HepG2 (cell line): ENCODE results near the gene INSR. TPM values are rescaled to one million over a fixed set of nuclear protein-coding genes. Genes with fewer than 3 reads are reported as not detected.
A peak's percentile ranks its signal among the peaks of the same experiment; 100 is the strongest.

Experiments used
- ATAC-seq: fragments of 200-7000 bp; cut with Tn5 transposase; 3 replicates; pipeline ENCODE4 v1.9.1; 2020; ENCODE audit warnings: mild to moderate bottlenecking, moderate library complexity
- BruUV-seq: library from RNA; stranded (reverse); fragments of 400-500 nt; replicated peaks from 2 replicates; lab custom pipeline; 2021; lab: Mats Ljungman, UMichigan
- CTCF ChIA-PET: fragments of 300-600 bp; formaldehyde crosslinking; extraction: SDS; loops from one replicate; lab custom pipeline; 2021; ENCODE audit warnings: low total read pairs, inconsistent platforms, low intra/inter-chr PET ratio; lab: Yijun Ruan, JAX
- POLR2A ChIA-PET: fragments of 350-600 bp; sonication (Branson Sonifier 250); formaldehyde crosslinking; loops from one replicate; lab custom pipeline; 2020; ENCODE audit warnings: antibody characterized with exemption, inconsistent platforms; lab: Yijun Ruan, JAX
- DNase-seq: peaks from one replicate; pipeline ENCODE4 v3.0.0-alpha.2; 2015; ENCODE audit warnings: low spot score
- FAIRE-seq: peaks from 3 replicates; lab custom pipeline; 2011; peaks lifted over from hg19 to GRCh38; lab: Jason Lieb, UNC
- H2AFZ ChIP-seq: one replicate; pipeline ENCODE4 v1.6.1; 2011; ENCODE audit warnings: low read length, inconsistent platforms
- H3K27ac ChIP-seq: fragments of 300-600 bp; 3 replicates; pipeline ENCODE4 v1.8.0; 2011; ENCODE audit warnings: mixed run types, mild to moderate bottlenecking, mixed read lengths, low read length, inconsistent platforms; ENCODE audit not compliant: insufficient read depth; ENCODE audit errors: extremely low read length
- H3K27me3 ChIP-seq, 2 experiments: fragments of 200-600 bp in 1 of 2; 2 replicates in 1 of 2; 3 replicates in 1 of 2; pipeline versions ENCODE4 v1.6.0 to v1.8.0; 2011; ENCODE audit warnings: low read length in 2 of 2, mild to moderate bottlenecking in 2 of 2, moderate library complexity in 2 of 2, inconsistent platforms in 1 of 2; ENCODE audit not compliant: insufficient read depth in 2 of 2, control insufficient read depth in 1 of 2
- H3K36me3 ChIP-seq, 2 experiments: fragments of 200-600 bp in 1 of 2; replicated peaks in 1 of 2; 2 replicates in 1 of 2; 3 replicates in 1 of 2; pipeline versions ENCODE4 v1.5.1 to v1.8.0; 2011; ENCODE audit warnings: low read length in 2 of 2, inconsistent platforms in 1 of 2; ENCODE audit not compliant: insufficient read depth in 2 of 2, control insufficient read depth in 1 of 2
- H3K4me1 ChIP-seq: 2 replicates; pipeline ENCODE4 v1.5.1; 2012; ENCODE audit warnings: low read length, inconsistent platforms; ENCODE audit not compliant: insufficient read depth
- H3K4me2 ChIP-seq: 2 replicates; pipeline ENCODE4 v1.6.0; 2011; ENCODE audit warnings: low read depth, low read length, inconsistent platforms
- H3K4me3 ChIP-seq, 3 experiments: fragments of 200-600 bp in 1 of 3; sonication (generic), shearing (Covaris generic) in 1 of 3; replicated peaks in 1 of 3; 2 replicates each; pipeline ENCODE4 v1.5.1; 2011 to 2016; ENCODE audit warnings: low read length in 3 of 3, inconsistent platforms in 2 of 3, low read depth in 2 of 3, mild to moderate bottlenecking in 2 of 3, control low read depth in 1 of 3, mixed read lengths in 1 of 3; ENCODE audit not compliant: insufficient read depth in 1 of 3
- H3K79me2 ChIP-seq: one replicate; pipeline ENCODE4 v1.6.1; 2011; ENCODE audit warnings: low read length, inconsistent platforms; ENCODE audit not compliant: insufficient read depth
- H3K9ac ChIP-seq: 2 replicates; pipeline ENCODE4 v1.6.0; 2011; ENCODE audit warnings: mild to moderate bottlenecking, low read depth, low read length, inconsistent platforms; ENCODE audit not compliant: insufficient read depth
- H3K9me3 ChIP-seq: 2 replicates; pipeline ENCODE4 v1.5.1; 2012; ENCODE audit warnings: mild to moderate bottlenecking, low read length
- H4K20me1 ChIP-seq: 2 replicates; pipeline ENCODE4 v1.6.0; 2011; ENCODE audit warnings: inconsistent platforms, mild to moderate bottlenecking, low read length, moderate library complexity; ENCODE audit not compliant: insufficient read depth
- ELK4 ChIP-seq: sonication (generic); formaldehyde crosslinking; IDR thresholded peaks from 2 replicates; pipeline ENCODE4 v1.9.0; 2021; ENCODE audit warnings: missing genetic modification reagents, borderline replicate concordance
- HNRNPK ChIP-seq: fragments of 200-400 bp; formaldehyde crosslinking; IDR thresholded peaks from 2 replicates; pipeline ENCODE4 v1.6.1; 2018; ENCODE audit warnings: low read length, low read depth, moderate library complexity, mild to moderate bottlenecking; ENCODE audit not compliant: poor library complexity, severe bottlenecking
- JDP2 ChIP-seq: sonication (generic); formaldehyde crosslinking; IDR thresholded peaks from 2 replicates; pipeline ENCODE4 v1.8.1; 2022; ENCODE audit warnings: missing genetic modification reagents, borderline replicate concordance
- MYC ChIP-seq: sonication (generic); formaldehyde crosslinking; IDR thresholded peaks from 2 replicates; pipeline ENCODE4 v1.9.0; 2021; ENCODE audit warnings: missing genetic modification reagents, borderline replicate concordance
- PCBP1 ChIP-seq: fragments of 200-400 bp; formaldehyde crosslinking; IDR thresholded peaks from 2 replicates; pipeline ENCODE4 v1.6.1; 2017; ENCODE audit warnings: mild to moderate bottlenecking, low read depth, low read length, borderline replicate concordance
- PCBP2 ChIP-seq: fragments of 200-400 bp; formaldehyde crosslinking; optimal IDR thresholded peaks from 2 replicates; pipeline ENCODE3; 2018; ENCODE audit warnings: low read length, low read depth; ENCODE audit not compliant: poor library complexity, severe bottlenecking
- SPEN ChIP-seq: sonication (generic); formaldehyde crosslinking; IDR thresholded peaks from 2 replicates; pipeline ENCODE4 v1.5.1; 2020; ENCODE audit warnings: low read depth, mild to moderate bottlenecking, missing genetic modification reagents
- TOE1 ChIP-seq: sonication (generic); formaldehyde crosslinking; IDR thresholded peaks from 2 replicates; pipeline ENCODE4 v1.4.0; 2020; ENCODE audit warnings: mild to moderate bottlenecking, missing genetic modification reagents
- ZNF230 ChIP-seq: sonication (generic); formaldehyde crosslinking; IDR thresholded peaks from 2 replicates; pipeline ENCODE4 v1.4.0; 2020; ENCODE audit warnings: mild to moderate bottlenecking, missing genetic modification reagents
- WGBS: methylation state at CpG from one replicate; pipeline ENCODE4 v1.1.6; 2017; ENCODE audit warnings: low lambda C conversion rate; 5-methylcytosine and 5-hydroxymethylcytosine counted together
- in situ Hi-C: cut with HindIII; loops from 2 replicates; pipeline ENCODE4 v1.10.0; 2017; ENCODE audit warnings: low pct_unique_long_range_greater_than_20kb; ENCODE audit not compliant: extremely low pct_ligation_motif_present
- intact Hi-C: fragments of 100-400 bp; cut with micrococcal nuclease; formaldehyde crosslinking; loops from one replicate; pipeline ENCODE4 v1.10.0; 2022; ENCODE audit not compliant: unreplicated experiment
- polyA plus RNA-seq, 8 experiments: library from polyadenylated mRNA; depleted of rRNA in 3 of 8; stranded (reverse) in 7 of 8; unstranded in 1 of 8; fragments of >200 nt; fragmentation: Illumina TruSeq in 4 of 8; extraction: Trizol in 4 of 8; gene quantifications; 2 replicates each; pipeline versions ENCODE4 v1.2.1 to v1.2.3, GENCODE V29; 2011 to 2016; ENCODE audit warnings: low read depth in 4 of 8, missing spikeins in 1 of 8, mixed read lengths in 1 of 8; ENCODE audit not compliant: insufficient read depth in 1 of 8
- total RNA-seq, 5 experiments: library from RNA; depleted of rRNA; stranded (reverse); fragments of >200 nt; fragmentation: Illumina TruSeq; extraction: Trizol; gene quantifications; 2 replicates each; pipeline ENCODE4 v1.2.3, GENCODE V29; 2016; ENCODE audit warnings: low read depth in 1 of 5

The INSR gene
- total and polyA plus RNA-seq, 2 of the 13 experiments (the other 11 are each of a cell fraction or from before 2014, with no cell fraction given): 24.2 to 29.8 TPM

- no peaks in the 10 kb centered on the region for H3K4me1 ChIP-seq
- no peak for TF ChIP-seq ELK4 (CRISPR knock-in tag)
- TF ChIP-seq TOE1 (CRISPR knock-in tag): no peak
- no peak for TF ChIP-seq MYC (CRISPR knock-in tag)
- TF ChIP-seq ZNF230 (CRISPR knock-in tag): no peak
- no peak for TF ChIP-seq JDP2
- TF ChIP-seq, all 625 proteins: peak for 0
- DNase-seq (no peak), ATAC-seq (no peak), FAIRE-seq (no peak)
- Histone ChIP-seq H3K9ac (no peak overlapping the region), H3K4me3 (no peak overlapping the region), H3K27me3 (no peaks in the 10 kb centered on the region), H3K4me2 (no peak overlapping the region), H2AFZ (no peak overlapping the region), H3K27ac (no peak overlapping the region), H4K20me1 (no peaks in the 10 kb centered on the region), H3K9me3 (no peaks in the 10 kb centered on the region), H3K79me2 (no peaks in the 10 kb centered on the region), H3K36me3 (no peaks in the 10 kb centered on the region)
- intact Hi-C loops: no loop called here
- no TSS peak for BruUV-seq
- CTCF ChIA-PET: no interaction called here
- WGBS: 27% methylated on average over 9 of the region's 9 CpGs
- in situ Hi-C loops: no loop called here
- POLR2A ChIA-PET: no interaction called here
Observed at GRCh38 chr19:7304200-7304599, 10.0 kb upstream of the INSR start.

DNA sequence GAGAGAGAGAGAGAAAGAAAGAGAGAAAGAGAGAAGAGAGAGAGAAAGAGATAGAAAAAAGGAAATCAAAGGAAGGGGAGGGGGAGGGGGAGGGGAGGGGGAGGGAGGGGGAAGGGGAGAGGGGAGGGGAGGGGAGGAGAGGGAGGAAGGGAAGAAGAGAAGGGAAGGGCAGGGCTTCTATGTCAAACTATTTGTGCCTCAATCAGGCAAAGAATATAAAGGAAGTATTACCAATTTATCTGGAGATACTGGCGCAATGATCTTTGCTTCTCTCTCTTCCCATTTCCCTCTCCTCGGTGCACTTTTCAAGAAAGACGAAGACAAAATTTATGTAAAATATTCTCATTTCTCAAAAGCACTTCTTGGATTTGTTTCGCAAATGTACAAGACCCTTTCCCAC, 9.3 kb upstream of the INSR start:
- Histone ChIP-seq H3K4me3 (no peak overlapping the region), H2AFZ (no peak overlapping the region), H3K4me1 (no peaks in the 10 kb centered on the region), H3K9ac (no peak overlapping the region), H3K36me3 (no peaks in the 10 kb centered on the region), H3K27me3 (no peaks in the 10 kb centered on the region), H4K20me1 (no peaks in the 10 kb centered on the region), H3K9me3 (no peaks in the 10 kb centered on the region), H3K27ac (no peak overlapping the region), H3K79me2 (no peaks in the 10 kb centered on the region), H3K4me2 (no peak overlapping the region)
- ATAC-seq (no peak), DNase-seq (no peak), FAIRE-seq (no peak)
- ChIA-PET CTCF (no interaction called here), POLR2A (no interaction called here)
- intact Hi-C loops (no loop called here), in situ Hi-C loops (no loop called here)
- no TSS peak for BruUV-seq
- WGBS: 71% methylated on average over 4 of the region's 4 CpGs
- TF ChIP-seq PCBP1 (0 out of 2 replicates have a peak, but pooled peaks have one; percentile 73), HNRNPK (peak; percentile 94), PCBP2 (peak; percentile 56), SPEN (CRISPR knock-in tag) (no peak)
